Measurements from ENCODE around the gene KRT37. TPM values are rescaled to one million over a fixed set of nuclear protein-coding genes. Genes with fewer than 3 reads are reported as not detected.

The KRT37 gene
- total RNA-seq, 1 experiment from 2014 or later = not detected

GRCh38 chr17:41402161-41402560 is 22.2 kb downstream of the KRT37 start:
- Mint-ChIP-seq H3K27ac (no peak overlapping the region), H3K36me3 (ENCODE audit: insufficient read depth in 1 of 3, low read depth in 3 of 3) (no peaks in the 10 kb centered on the region), H3K9me3 (no peaks in the 10 kb centered on the region), H3K27me3 (ENCODE audit: low read depth) (peaks cover 6% of the 10 kb centered on the region), H3K4me1 (peaks cover 4% of the 10 kb centered on the region in 2 experiments; a peak in 3 of 4 replicates), H3K4me3 (no peak overlapping the region)
- no peak for TF ChIP-seq CTCF (conservative IDR thresholded peaks at IDR 0.05)
- Histone ChIP-seq H4K5ac (ENCODE audit: insufficient read length, low read depth, low read length) (no peak overlapping the region), H3K27me3 (ENCODE audit: insufficient read depth, low read length) (no peaks in the 10 kb centered on the region), H2BK5ac (ENCODE audit: insufficient read length, low read length) (no peak overlapping the region), H3K4me1 (ENCODE audit: insufficient read depth, low read length) (0 out of 2 replicates have a peak, but pooled peaks cover 2% of the 10 kb centered on the region), H4K20me1 (ENCODE audit: control insufficient read depth, insufficient read depth, insufficient read length) (no peaks in the 10 kb centered on the region), H2BK120ac (ENCODE audit: low read depth, low read length, poor library complexity, severe bottlenecking) (no peak overlapping the region), H3K9ac (ENCODE audit: extremely low read depth, insufficient read length, low read length) (no peak overlapping the region), H3K23ac (ENCODE audit: insufficient read length, low read depth, low read length) (no peak overlapping the region), H3K27ac (ENCODE audit: insufficient read length, low read depth, low read length) (no peak overlapping the region), H3K23me2 (ENCODE audit: insufficient read length, low read depth, low read length, poor library complexity, severe bottlenecking) (no peaks in the 10 kb centered on the region), H2BK12ac (ENCODE audit: insufficient read length, low read depth, low read length) (no peak overlapping the region), H3K79me1 (ENCODE audit: insufficient read depth, low read depth, low read length, poor library complexity, severe bottlenecking) (no peaks in the 10 kb centered on the region), H3K4me2 (ENCODE audit: insufficient read depth, insufficient read length, low read length) (no peak overlapping the region), H3K56ac (ENCODE audit: insufficient read length, low read depth, low read length) (no peak overlapping the region), H3K18ac (ENCODE audit: insufficient read length, low read depth, low read length) (no peak overlapping the region), H2BK20ac (ENCODE audit: low read depth, low read length, poor library complexity, severe bottlenecking) (no peak overlapping the region), H3T11ph (ENCODE audit: low read length) (no peak overlapping the region), H4K91ac (ENCODE audit: insufficient read length, low read depth, low read length) (no peak overlapping the region), H3K79me2 (ENCODE audit: insufficient read depth, low read length) (no peaks in the 10 kb centered on the region), H2BK15ac (ENCODE audit: low read depth, low read length) (no peak overlapping the region), H2AK5ac (ENCODE audit: insufficient read length, low read length) (no peak overlapping the region), H3K14ac (ENCODE audit: insufficient read depth, low read length) (no peak overlapping the region), H2AFZ (ENCODE audit: low read length) (no peak overlapping the region), H3K9me3 (ENCODE audit: control insufficient read depth, low read depth, low read length) (no peaks in the 10 kb centered on the region), H4K8ac (replicated peaks; ENCODE audit: insufficient read length, low read depth, low read length) (no peak overlapping the region), H3K4ac (ENCODE audit: low read depth, low read length) (no peak overlapping the region)
- WGBS (ENCODE audit: extremely low coverage, insufficient read length, low lambda C conversion rate) = no CpG with 5 or more reads among the region's 5 CpGs
- peak; percentile 20 for DNase-seq
